Measurements from ENCODE around the gene RARA.

RARA gene

GRCh38 chr17:40346765-40347158 lies 37.8 kb downstream of the RARA start:
- DNase-seq: no peak

- no peak for DNase-seq
Measured at GRCh38 chr17:40347319-40348135, 38.5 kb downstream of the RARA start.

- no peak for DNase-seq
Measured at GRCh38 chr17:40348136-40348504, 39.1 kb downstream of the RARA start.

GRCh38 chr17:40348562-40349476 lies 39.8 kb downstream of the RARA start:
- peak; percentile 87 for DNase-seq

- DNase-seq: no peak
Measured at GRCh38 chr17:40349477-40349894, 40.5 kb downstream of the RARA start.

GRCh38 chr17:40349895-40350688 lies 41.1 kb downstream of the RARA start:
- no peak for DNase-seq

GRCh38 chr17:40350689-40351358 lies 41.8 kb downstream of the RARA start:
- peak; percentile 34 for DNase-seq

GRCh38 chr17:40351359-40352236 lies 42.6 kb downstream of the RARA start:
- no peak for DNase-seq

GRCh38 chr17:40352237-40352778 lies 43.3 kb downstream of the RARA start:
- no peak for DNase-seq

- DNase-seq: no peak
Measured at GRCh38 chr17:40352779-40353394, 43.9 kb downstream of the RARA start.

GRCh38 chr17:40354221-40355122 lies 45.5 kb downstream of the RARA start:
- DNase-seq: no peak

- DNase-seq: peak; percentile 48
Measured at GRCh38 chr17:40355123-40355803, 46.3 kb downstream of the RARA start.

GRCh38 chr17:40355804-40356758 lies 47.1 kb downstream of the RARA start:
- DNase-seq: no peak

GRCh38 chr17:40356990-40357881 lies 48.3 kb downstream of the RARA start:
- no peak for DNase-seq

- peak; percentile 60 for DNase-seq
Measured at GRCh38 chr17:40358323-40359038, 49.5 kb downstream of the RARA start.

GRCh38 chr17:40360091-40360490 lies 51.1 kb downstream of the RARA start:
- no peak for DNase-seq
